ENCODE results near the gene PCCA. TPM values are rescaled to one million over a fixed set of nuclear protein-coding genes. Genes with fewer than 3 reads are reported as not detected.

PCCA gene
- total and polyA plus RNA-seq, 2 donors (not counting 3 experiments of a cell fraction or from before 2014, with no cell fraction given), result 5.7 to 20.2 TPM

- intact Hi-C loops (cut with micrococcal nuclease) (no loop called here), dilution Hi-C loops (cut with MboI; ENCODE audit: extremely low pct_ligation_motif_present, low sequenced_read_pairs) (no loop called here)
- Histone ChIP-seq H3K36me3 (ENCODE audit: control insufficient read depth in 2 of 2, extremely low read depth in 1 of 2, insufficient read depth in 2 of 2, low read length in 2 of 2) (no peaks in the 10 kb centered on the region), H4K20me1 (replicated peaks; ENCODE audit: control insufficient read depth, extremely low read depth, insufficient read depth, low read length) (no peaks in the 10 kb centered on the region), H3K4me1 (ENCODE audit: control insufficient read depth, extremely low read depth, insufficient read depth, low read length) (no peaks in the 10 kb centered on the region), H3K27me3 (ENCODE audit: control insufficient read depth in 2 of 2, insufficient read depth in 2 of 2, low read length in 2 of 2) (no peaks in the 10 kb centered on the region), H3K27ac (ENCODE audit: insufficient read depth, low read depth, low read length) (no peak overlapping the region), H3K4me2 (ENCODE audit: insufficient read depth, low read length) (no peak overlapping the region), H3K9me1 (replicated peaks; ENCODE audit: control insufficient read depth, extremely low read depth, insufficient read depth, low read length) (no peaks in the 10 kb centered on the region), H3K9me3 (replicated peaks; ENCODE audit: control insufficient read depth, insufficient read depth, low read length) (no peaks in the 10 kb centered on the region), H3K4me3 (replicated peaks in 1 of 3; ENCODE audit: insufficient read depth in 1 of 3, low read depth in 1 of 3, low read length in 3 of 3) (no peak overlapping the region), H3K79me2 (ENCODE audit: control insufficient read depth, insufficient read depth, low read length) (no peaks in the 10 kb centered on the region), H2AFZ (ENCODE audit: low read depth, low read length) (no peak overlapping the region), H3K9ac (replicated peaks; ENCODE audit: extremely low read depth, insufficient read depth, low read length) (no peak overlapping the region)
- no peak for FAIRE-seq
- ChIA-PET POLR2A (no interaction called here), CTCF (no interaction called here)
- no peak for DNase-seq (ENCODE audit: low read depth, low spot score)
- BruUV-seq (replicated peaks), result no TSS peak
- no peak for TF ChIP-seq FOS (IDR thresholded peaks at IDR 0.05; ENCODE audit: borderline replicate concordance, insufficient read depth, low read length)
- no peak for TF ChIP-seq GATA2 (IDR thresholded peaks at IDR 0.05; ENCODE audit: insufficient read depth, insufficient read length, low read depth, low read length)
- TF ChIP-seq MYC (IDR thresholded peaks at IDR 0.05; ENCODE audit: low read depth, low read length), result no peak
- TF ChIP-seq JUN (IDR thresholded peaks at IDR 0.05; ENCODE audit: borderline replicate concordance, insufficient read depth, insufficient read length, low read depth), result no peak
- TF ChIP-seq MAX (IDR thresholded peaks at IDR 0.05; ENCODE audit: insufficient read depth, insufficient read length), result no peak
- no peak for TF ChIP-seq POLR2A (IDR thresholded peaks at IDR 0.05; ENCODE audit: low read depth, low read length)
- TF ChIP-seq EZH2 (IDR thresholded peaks at IDR 0.05; ENCODE audit: borderline replicate concordance, low read depth, low read length, severe bottlenecking), result no peak
- no peak for TF ChIP-seq POLR2AphosphoS5 (IDR thresholded peaks at IDR 0.05; ENCODE audit: insufficient read depth, low read depth, low read length)
- no peak for TF ChIP-seq CTCF (IDR thresholded peaks at IDR 0.05; ENCODE audit: extremely low read depth in 1 of 2, insufficient read depth in 1 of 2, low read depth in 1 of 2, low read length in 2 of 2)
Observed at GRCh38 chr13:100409132-100409531, 320.2 kb downstream of the PCCA start.
